GM15510 (cell line): Measurements from ENCODE around the gene ACKR2.

Experiments
- POLR2A ChIP-seq: IDR thresholded peaks from 3 replicates; pipeline ENCODE4 v1.6.1; 2011; ENCODE audit warnings: borderline replicate concordance; ENCODE audit not compliant: insufficient read length; ENCODE audit errors: extremely low read depth

ACKR2 gene, protein sequence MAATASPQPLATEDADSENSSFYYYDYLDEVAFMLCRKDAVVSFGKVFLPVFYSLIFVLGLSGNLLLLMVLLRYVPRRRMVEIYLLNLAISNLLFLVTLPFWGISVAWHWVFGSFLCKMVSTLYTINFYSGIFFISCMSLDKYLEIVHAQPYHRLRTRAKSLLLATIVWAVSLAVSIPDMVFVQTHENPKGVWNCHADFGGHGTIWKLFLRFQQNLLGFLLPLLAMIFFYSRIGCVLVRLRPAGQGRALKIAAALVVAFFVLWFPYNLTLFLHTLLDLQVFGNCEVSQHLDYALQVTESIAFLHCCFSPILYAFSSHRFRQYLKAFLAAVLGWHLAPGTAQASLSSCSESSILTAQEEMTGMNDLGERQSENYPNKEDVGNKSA

GRCh38 chr3:42809202-42809601 is at the start of gene ACKR2:
ACKR2 (plus strand) TSS chr3:42809445; CDS start chr3:42864503, 55,058 bp downstream.
- TF ChIP-seq POLR2A = no peak

DNA sequence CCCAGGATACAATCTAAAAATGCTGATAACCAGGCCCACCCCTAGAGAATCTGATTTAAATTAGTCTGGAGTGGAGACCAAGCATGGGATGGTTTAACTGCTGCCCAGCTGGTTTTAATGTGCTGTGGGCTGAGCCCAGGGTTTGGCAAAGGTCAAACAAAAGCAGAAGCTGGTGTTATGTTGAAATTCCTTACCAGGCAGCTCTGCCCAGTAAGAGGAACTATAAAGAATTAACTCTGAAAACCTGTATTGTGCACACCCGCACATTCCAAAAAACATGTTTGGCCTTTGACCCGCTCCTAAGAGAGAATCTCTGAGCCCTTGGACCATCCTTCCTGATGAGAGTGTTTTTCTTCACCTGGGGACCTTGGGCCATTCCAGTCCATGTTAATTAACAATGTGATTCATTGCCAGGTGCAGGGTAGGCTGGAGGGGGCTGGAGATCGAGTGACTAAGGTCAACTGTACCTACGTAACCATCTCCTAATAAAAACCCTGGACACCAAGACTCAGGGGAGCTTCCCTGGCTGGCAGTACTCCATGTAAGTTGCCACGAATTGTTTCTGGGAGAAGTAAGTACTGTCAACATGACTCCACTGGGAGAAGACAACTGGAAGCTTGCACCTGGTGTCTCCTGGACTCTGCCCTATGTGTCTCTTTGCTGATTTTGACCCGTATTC is 47.1 kb upstream of the ACKR2 start:
- TF ChIP-seq POLR2A = no peak

DNA sequence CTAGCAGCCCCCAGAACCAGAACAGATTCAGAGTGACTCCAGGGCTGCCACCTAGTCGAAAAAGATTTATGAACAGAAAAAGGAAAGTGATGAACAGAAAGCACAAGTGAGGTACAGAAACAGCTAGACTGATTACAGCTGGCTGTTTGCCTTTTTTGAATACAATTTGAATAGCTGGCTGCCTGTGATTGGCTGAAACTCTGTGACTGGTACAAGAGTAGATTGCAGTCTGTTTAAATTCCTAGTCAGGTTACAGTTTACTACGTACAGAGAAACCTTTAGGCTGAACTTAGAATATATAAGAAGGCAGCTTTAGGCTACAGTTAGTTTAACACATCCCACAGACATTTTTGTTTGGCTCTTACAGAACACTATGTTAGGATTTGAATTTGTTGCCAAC is 46.2 kb upstream of the ACKR2 start:
- TF ChIP-seq POLR2A = no peak

DNA sequence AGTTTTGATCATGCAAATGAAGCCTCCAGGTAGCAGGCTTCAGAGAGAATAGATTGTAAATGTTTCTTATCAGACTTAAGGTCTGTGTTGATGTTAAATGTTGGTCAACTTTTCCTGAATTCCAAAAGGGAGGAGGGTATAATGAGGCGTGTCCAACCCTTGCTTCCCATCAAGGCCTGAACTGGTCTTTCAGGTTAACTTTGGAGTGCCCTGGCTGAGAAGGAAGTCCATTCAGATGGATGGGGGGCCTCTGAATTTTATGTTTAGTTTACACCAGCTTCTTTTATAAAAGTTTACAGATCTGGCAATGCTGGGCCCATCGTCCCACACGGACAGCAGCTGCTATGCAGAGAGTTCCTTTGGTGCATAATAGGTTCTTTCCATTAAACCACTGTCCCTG is 45.1 kb upstream of the ACKR2 start:
- no peak for TF ChIP-seq POLR2A

DNA sequence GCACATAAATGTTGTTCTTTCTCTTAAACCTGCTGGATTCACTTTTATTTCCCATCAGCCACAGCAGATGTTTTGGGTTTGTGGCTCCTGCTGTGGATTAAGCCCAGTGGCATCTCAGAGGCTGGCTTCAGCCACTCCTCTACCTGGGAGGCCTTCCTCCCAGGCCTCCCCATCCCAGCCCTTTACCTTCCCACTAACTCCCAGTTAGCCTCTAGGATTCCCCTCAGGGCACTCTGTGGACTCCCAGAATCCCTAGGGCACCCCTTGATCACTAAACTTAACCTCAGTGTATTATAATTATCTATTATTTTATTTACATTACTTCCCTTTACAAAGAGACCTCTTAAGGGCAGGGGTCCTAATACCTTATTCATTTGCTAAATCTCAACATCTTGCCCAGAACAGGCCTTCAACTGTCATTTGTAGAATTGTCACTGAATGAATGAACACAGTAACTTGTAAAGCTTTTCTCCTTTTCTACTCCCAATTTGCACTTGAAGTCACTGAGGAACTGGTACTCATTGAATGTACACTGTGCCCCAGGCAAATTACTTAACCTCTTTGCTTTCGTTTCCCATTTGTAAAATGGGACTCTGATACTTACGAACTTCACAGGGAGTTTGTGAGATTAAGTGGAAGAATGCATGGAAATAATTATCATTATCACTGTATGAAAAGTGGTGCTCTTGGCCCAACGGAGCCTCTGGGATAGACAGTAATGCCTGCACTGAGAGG is 44.5 kb upstream of the ACKR2 start:
- TF ChIP-seq POLR2A = no peak

DNA sequence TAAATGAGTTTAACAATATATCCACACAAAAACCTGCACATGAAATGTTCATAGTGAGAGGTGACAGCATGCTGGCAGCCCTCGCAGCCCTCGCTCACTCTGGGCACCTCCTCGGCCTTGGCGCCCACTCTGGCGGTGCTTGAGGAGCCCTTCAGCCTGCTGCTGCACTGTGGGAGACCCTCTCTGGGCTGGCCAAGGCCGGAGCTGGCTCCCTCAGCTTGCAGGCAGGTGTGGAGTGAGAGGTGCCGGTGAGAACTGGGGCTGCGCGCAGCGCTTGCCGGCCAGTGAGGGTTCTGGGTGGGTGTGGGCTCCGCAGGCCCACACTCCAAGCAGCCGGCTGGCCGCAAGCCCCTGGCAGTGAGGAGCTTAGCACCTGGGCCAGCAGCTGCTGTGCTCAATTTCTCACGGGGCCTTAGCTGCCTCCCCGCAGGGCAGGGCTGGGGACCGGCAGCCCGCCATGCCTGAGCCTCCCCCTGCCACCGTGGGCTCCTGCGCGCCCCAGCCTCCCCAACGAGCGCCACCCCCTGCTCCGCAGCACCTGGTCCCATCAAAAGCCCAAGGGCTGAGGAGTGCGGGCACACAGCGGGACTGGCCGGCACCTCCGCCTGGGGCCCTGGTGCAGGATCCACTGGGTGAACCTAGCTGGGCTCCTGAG is 39.6 kb upstream of the ACKR2 start:
- no peak for TF ChIP-seq POLR2A

DNA sequence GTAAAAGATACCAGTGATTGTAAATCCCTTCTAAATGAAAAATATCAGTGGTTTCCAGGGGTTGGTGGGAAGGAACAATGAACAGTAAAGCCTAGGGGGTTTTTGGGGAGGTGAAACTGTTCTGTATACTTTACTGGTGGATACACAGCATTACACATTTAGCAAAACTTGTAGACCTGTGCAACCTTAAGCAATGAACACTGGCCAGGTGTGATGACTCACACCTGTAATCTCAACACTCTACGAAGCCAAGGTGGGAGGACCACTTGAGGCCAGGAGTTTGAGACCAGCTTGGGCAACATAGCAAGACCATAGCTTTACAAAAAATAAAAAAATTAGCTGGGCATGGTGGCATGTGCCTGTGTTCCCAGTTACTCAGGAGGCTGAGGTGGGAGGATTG is 38.0 kb upstream of the ACKR2 start:
- TF ChIP-seq POLR2A = no peak

DNA sequence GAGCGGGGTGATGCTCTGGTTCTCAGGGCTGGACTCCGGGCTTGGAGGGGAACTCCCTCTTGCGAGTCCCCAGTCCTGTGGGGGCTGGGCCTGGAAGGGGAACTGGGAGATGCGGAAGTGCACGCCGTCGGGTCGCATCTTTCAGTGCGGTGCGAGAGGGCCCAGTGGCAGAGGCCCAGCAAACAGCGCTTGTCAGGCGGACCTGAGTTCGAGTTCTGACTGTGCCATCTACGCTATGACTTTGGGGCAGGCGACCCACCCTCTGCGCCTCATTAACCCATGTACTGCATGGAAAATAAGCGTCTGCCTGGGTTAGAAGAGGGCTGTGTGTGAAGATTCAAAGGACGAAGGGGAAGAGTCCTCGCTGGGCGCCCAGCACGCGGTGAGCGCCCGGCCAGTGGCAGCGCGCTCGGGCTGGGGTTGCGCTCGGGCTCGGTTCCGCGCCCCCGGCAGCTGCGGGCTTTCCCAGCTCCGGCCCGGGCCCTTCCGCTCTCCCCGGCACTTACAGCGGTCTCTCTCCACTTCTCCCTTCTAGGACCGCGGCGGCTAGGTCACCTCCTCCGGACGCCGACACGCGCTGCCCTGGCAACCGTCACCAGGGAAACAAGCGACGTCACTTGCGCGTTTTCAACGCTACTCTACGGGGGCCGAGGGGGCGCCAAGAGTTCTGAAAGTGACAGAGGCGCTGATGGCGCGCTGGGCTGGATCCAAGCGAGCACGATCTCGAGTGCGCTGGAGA is 36.4 kb upstream of the ACKR2 start, which contains the start of gene CCDC13:
Gene CCDC13 (minus strand): TSS at position 584 of the 739 bp plus-strand sequence. CDS start 14,908 bp downstream, outside the sequence.
- TF ChIP-seq POLR2A = peak; percentile 63

GRCh38 chr3:42773409-42773751 is 35.9 kb upstream of the ACKR2 start:
- TF ChIP-seq POLR2A = no peak

- no peak for TF ChIP-seq POLR2A
Observed at GRCh38 chr3:42778644-42779043, 30.6 kb upstream of the ACKR2 start.

DNA sequence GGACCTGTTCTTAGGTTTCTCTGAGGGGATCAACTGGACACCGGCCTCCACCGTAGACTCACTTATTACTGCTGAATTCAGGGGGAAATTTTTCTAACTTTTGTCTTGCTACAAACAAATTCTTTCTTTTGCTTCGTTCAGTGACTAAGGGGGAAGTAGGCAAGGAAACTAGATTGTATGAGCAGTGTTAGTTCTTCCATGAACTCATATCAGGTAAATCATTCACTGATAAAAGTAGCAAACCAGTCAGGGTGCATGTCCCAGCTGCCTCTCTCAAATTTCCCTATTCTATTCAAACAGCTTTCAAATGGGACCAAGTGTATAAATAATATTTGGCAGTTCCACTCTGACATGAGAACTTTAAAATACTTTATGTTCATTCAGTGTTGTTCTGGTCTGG is 28.8 kb upstream of the ACKR2 start:
- TF ChIP-seq POLR2A = no peak

DNA sequence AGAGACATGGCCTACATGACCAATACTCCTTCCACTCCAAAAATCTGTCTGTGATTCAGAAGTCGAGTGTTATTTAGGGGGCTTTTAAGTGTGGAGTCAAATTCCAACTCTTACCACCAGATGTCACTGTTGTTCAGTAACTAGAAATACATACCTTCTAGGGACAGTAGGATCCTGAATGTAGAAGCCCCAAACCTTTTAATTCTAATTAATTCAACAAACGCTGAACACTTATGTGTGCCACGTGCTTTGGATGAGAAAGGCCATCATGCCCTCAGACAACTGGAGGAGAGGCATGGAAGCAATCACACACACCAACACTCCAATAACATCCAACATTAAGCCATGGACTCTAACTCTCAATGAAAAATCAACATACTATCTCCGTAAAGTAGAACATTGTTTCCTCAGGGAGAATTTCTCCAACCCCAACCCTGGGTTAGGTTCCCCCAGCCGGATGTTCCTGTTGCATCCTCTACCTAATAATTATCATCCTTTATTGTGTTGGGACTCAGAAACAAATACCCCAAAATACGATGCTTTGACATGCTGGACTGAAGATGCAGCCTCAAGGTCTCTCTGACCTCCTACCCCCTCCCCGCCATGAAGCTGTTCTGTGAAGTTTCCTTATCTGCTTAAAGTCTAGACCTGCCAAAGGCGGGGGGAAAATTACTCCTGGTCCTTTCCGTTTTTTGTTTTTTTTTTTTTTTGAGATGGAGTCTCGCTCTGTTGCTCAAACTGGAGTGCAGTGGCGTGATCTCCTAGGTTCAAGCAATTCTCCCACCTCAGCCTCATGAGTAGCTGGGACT is 28.1 kb upstream of the ACKR2 start:
- TF ChIP-seq POLR2A = no peak

DNA sequence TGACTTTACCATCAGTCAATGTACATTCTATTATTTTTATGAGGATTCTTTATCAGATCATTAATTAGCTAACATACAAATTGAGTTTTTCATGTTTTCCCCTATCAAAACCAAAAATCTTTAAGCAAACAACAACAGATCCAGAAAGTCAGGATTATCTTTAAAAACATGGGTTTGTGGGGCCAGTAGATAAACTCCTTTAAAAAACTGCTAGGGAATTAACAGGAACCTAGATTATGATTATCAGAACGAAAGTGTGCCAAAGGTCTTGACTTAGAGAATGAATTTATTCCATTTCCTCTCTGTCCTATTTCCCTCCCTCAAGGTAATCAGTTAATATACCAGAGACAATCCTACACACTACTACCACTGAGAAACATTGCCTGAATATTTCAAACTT is 23.0 kb upstream of the ACKR2 start:
- no peak for TF ChIP-seq POLR2A
